ENCODE results near the gene MYCBP2.
A peak's percentile ranks its signal among the peaks of the same experiment; 100 is the strongest.
"Not testable (repeated sequence)": the region's sequence is repeated elsewhere in the genome, so short reads cannot be mapped to it uniquely, and the experiment has no call there.

The MYCBP2 gene

GRCh38 chr13:77300176-77301037 is 26.5 kb downstream of the MYCBP2 start:
- H3K4me3 ChIP-seq (ENCODE audit: low read length) = no peak overlapping the region
- TF ChIP-seq CTCF (conservative IDR thresholded peaks at IDR 0.05; ENCODE audit: low read depth, low read length) = no peak
- DNase-seq (ENCODE audit: low read depth) = peak; percentile 24

DNA sequence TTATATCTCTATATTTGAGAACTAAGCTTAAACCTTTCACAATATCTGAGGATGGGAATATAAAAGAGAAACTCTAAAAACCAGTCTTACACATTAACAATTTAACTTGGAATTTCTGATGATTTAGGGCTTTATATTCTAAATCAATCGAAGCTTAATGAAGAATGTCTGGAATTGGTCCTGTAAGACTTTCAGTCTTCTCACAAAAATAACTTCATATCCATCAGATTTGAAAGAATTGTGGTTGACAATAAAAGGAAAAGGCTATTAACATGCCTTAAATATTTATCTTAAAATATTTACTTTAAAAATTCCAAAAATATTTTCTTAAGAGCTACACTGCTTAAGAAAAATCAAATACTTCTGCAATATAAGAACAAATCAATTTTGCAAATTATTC is 27.3 kb downstream of the MYCBP2 start:
- H3K4me3 ChIP-seq (ENCODE audit: low read length) = no peak overlapping the region
- no peak for TF ChIP-seq CTCF (conservative IDR thresholded peaks at IDR 0.05; ENCODE audit: low read depth, low read length)
- no peak for DNase-seq (ENCODE audit: low read depth)

GRCh38 chr13:77298426-77298825 is 28.5 kb downstream of the MYCBP2 start:
- no peak for DNase-seq (ENCODE audit: low read depth)
- no peak for TF ChIP-seq CTCF (conservative IDR thresholded peaks at IDR 0.05; ENCODE audit: low read depth, low read length)
- no peak overlapping the region for H3K4me3 ChIP-seq (ENCODE audit: low read length)

DNA sequence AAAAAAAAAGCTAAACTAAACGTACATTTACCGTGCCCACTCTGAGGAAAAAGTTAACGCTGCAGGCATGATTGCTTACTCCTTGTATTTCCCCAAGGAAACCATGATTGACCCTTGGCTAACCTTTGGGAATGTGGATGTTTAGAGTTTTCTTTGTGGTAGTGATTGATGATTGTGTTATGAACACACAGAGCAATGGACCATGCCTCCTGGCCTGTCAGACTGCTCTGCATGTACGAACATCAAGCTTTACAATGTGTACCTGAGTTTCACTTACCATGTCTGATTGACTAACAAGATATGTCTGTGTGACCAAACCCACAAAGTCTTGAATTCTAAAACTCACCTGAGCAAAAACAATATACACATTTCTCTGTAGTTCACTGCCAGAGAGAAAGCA is 35.1 kb downstream of the MYCBP2 start:
- no peak for DNase-seq (ENCODE audit: low read depth)
- H3K4me3 ChIP-seq (ENCODE audit: low read length) = no peak overlapping the region
- no peak for TF ChIP-seq CTCF (conservative IDR thresholded peaks at IDR 0.05; ENCODE audit: low read depth, low read length)

GRCh38 chr13:77290342-77290741 is 36.6 kb downstream of the MYCBP2 start:
- TF ChIP-seq CTCF (conservative IDR thresholded peaks at IDR 0.05; ENCODE audit: low read depth, low read length) = no peak
- H3K4me3 ChIP-seq (ENCODE audit: low read length) = no peak overlapping the region
- no peak for DNase-seq (ENCODE audit: low read depth)

DNA sequence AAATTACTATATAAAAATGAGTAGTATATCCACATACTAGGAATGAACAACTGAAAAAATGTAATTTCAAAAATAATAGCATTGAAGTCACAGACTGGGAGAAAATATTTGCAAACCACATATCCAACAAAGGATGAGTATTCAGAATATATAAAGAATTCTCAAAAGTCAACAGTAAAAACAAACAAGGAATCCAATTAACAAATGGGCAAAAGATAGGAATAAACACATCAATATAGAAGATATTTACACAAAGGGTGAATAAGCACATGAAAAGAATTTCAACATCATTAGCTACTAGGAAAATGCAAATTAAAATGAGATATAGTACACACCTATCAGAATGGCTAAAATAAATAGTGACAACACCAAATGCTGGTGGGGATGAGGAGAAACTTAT is 37.0 kb downstream of the MYCBP2 start:
- TF ChIP-seq CTCF (conservative IDR thresholded peaks at IDR 0.05; ENCODE audit: low read depth, low read length) = no peak

GRCh38 chr13:77285632-77286031 is 41.3 kb downstream of the MYCBP2 start:
- DNase-seq (ENCODE audit: low read depth); H3K4me3 ChIP-seq (ENCODE audit: low read length): not testable (repeated sequence)

More for the DNA sequence above, 37.0 kb downstream of the MYCBP2 start:
- no peak for DNase-seq (ENCODE audit: low read depth)
- H3K4me3 ChIP-seq (ENCODE audit: low read length) = no peak overlapping the region
